HG02840 (cell line): Measurements from ENCODE around the gene FAM9C.
"Not testable (repeated sequence)": the region's sequence is repeated elsewhere in the genome, so short reads cannot be mapped to it uniquely, and the experiment has no call there.

Experiments
- ATAC-seq: cut with Tn5 transposase; IDR thresholded peaks from one replicate; pipeline ENCODE4 v1.9.1; 2021; ENCODE audit warnings: mild to moderate bottlenecking, moderate library complexity, moderate number of reproducible peaks; ENCODE audit not compliant: unreplicated experiment, low FRiP score

The FAM9C gene

DNA sequence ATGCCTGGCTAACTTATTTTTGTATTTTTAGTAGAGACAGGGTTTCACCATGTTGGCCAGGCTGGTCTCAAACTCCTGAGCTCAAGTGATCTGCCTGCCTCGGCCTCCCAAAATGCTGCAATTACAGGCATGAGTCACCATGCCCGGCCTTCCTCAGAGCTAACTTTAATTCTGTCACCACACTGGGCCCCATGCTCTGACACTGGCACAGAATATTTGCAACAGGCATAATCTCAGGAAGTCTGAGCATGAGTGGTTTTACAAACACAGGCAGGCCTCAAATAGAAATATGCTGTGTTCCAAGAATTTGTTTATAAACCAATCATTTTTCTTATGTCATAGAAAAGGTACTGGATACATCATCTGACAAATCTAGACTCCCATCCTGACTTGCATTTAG lies 32.7 kb upstream of the FAM9C start:
- ATAC-seq: no peak

DNA sequence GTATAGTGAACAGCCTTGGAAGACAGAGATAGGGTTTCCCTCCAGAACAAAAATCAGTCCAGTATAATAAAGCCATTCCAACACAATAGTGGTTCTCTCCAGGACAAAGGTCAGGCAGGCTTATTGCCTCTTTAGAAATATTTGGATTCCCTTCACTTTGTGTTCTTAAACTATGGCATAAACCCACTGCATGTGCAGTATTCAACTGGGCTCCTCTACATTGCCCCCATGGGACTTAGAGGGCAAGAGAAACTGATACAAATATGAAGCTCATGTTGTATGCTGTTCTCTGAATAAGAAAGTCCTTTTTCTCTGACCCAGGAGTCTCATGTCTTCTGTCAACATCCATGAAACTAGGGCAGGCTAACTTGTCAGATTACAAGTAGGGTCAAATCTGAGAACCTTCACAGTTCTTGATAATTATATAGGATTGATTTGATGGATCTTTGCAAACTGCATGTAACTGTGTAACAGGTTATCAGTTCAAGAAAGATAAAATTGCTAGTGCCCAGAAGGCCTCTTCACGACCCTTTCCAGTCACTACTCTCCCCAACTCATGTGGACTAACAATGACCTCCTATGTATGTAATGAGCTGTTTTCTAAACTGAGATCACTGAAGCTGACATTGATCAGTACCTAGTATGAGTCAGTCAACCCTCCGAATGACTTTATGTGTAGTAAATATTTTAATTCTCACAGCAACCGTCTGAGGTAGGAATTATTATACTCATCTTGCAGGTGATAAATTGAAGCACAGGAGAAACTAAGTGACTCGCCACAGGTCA lies 31.9 kb upstream of the FAM9C start:
- peak; percentile 40 for ATAC-seq

GRCh38 chrX:13074297-13075262 lies 30.2 kb upstream of the FAM9C start:
- ATAC-seq: peak; percentile 76

- ATAC-seq: no peak
Measured at GRCh38 chrX:13069771-13070416, 25.5 kb upstream of the FAM9C start.

DNA sequence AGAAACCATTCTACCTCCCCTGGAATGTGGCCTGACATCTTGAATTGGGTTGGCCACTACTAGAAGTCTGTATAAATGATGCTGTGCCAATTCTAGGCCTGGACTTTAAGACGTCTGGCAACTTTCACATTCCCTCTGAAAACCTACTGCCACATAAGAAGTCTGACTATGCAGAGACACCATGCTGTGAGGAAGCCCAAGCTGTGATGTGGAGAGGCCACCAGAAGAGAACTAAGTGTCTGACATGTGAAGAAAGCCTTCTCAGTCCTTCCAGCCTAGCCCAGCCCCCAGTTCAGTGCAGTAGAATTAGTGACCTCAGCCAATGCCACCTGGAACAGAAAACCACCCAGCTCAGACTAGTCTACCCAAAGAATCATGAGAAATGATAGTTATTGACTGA lies 24.2 kb upstream of the FAM9C start:
- ATAC-seq: no peak

- ATAC-seq: no peak
Measured at GRCh38 chrX:13067773-13068172, 23.4 kb upstream of the FAM9C start.

- no peak for ATAC-seq
Measured at GRCh38 chrX:13066391-13066790, 22.0 kb upstream of the FAM9C start.

GRCh38 chrX:13064599-13065143 lies 20.3 kb upstream of the FAM9C start:
- ATAC-seq: no peak

- not testable (repeated sequence) for ATAC-seq
Measured at GRCh38 chrX:13063124-13063523, 18.7 kb upstream of the FAM9C start.

DNA sequence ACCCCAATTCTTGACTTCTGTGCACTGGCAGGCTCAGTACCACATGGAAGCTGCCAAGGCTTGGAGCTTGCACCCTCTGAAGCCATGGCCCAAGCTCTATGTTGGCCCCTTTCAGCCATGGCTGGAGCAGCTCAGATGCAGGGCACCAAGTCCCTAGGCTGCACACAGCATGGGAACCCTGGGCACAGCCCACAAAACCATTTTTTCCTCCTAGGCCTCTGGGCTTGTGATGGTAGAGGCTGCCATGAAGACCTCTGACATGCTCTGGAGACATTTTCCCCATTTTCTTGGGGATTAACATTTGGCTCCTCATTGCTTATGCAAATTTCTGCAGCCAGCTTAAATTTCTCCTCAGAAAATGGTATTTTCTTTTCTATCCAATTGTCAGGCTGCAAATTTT lies 17.9 kb upstream of the FAM9C start:
- ATAC-seq: not testable (repeated sequence)

DNA sequence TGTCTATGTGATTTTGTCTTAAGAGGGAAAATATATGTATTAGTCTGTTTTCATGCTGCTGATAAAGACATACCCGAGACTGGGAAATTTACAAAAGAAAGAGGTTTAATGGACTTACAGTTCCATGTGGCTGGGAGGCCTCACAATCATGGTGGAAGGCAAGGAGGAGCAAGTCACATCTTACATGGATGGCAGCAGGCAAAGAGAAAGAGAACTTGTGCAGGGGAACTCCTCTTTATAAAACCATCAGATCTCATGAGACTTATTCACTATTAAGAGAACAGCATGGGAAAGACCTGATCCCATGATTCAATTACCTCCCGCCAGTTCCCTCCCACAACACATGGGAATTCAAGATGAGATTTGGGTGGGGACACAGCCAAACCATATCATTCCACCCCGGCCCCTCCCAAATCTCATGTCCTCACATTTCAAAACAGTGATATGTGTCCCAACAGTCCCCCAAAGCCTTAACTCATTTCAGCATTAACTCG lies 16.8 kb upstream of the FAM9C start:
- not testable (repeated sequence) for ATAC-seq

GRCh38 chrX:13059637-13060499 lies 15.4 kb upstream of the FAM9C start:
- no peak for ATAC-seq

- no peak for ATAC-seq
Measured at GRCh38 chrX:13055486-13055885, 11.1 kb upstream of the FAM9C start.

DNA sequence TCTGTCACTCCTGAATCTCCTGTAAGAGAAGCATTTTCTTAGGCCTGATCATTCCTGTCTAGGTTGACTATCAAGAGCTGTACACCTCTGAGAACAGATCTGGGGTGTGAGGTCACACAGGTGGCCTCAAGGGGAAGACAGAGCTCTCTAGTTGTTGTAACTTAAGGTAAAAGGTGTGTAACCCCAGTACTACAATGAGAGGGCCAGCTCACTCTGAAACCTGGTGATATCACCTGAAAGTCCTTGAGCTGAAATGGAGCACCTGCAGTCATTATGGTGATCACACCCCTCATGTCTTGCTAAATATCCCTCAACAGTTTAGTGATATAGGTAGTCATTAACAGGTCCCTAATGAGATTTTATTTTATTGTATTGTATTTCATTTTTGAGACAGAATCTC lies 8.8 kb upstream of the FAM9C start:
- no peak for ATAC-seq

DNA sequence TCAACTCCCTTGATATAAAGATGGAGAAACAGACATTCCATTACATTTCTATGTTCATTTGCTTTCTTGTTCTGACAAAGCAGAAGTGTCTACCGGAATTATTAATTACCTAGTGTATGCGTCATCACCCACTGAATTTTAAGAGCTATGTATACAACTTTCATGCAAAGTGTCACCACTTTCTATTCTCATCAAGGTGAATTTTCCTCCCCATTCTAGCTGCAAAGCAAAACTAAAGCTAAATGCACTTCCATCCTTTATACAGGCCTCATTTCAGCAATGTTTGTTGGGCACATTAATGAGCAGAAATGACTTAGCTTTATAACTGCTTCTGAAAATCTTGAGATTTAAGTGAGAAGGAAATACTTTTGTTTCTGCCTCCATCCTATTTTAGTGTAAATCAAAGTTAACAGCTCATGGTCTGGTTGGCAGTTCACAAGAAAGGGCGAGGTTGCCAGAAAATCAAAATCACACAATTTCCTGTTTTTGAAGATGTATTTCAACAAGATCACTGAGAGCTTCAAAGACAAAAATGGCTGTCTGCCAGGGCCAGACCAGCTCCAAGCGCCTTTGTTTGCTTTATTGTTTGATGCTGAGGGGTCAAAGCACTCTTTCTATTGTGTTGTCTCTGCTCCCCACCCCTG lies 7.2 kb upstream of the FAM9C start:
- peak; percentile 57 for ATAC-seq

DNA sequence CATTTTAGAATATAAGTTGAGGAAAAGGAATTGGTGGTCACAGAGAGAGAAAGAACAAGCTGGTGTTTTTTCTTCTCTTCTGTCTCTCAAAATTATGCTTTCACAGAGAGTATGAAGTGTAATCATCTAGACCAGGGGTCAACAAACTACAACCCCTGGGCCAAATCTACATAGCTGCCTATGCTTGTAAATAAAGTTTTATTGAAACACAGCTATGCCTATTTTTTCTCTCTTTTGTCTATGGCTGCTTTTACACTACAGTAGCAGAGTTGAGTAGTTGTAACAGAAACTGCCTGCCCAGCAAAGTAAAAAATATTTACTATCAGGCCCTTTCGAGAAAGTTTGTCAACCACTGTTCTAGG lies 6.7 kb upstream of the FAM9C start:
- ATAC-seq: no peak

DNA sequence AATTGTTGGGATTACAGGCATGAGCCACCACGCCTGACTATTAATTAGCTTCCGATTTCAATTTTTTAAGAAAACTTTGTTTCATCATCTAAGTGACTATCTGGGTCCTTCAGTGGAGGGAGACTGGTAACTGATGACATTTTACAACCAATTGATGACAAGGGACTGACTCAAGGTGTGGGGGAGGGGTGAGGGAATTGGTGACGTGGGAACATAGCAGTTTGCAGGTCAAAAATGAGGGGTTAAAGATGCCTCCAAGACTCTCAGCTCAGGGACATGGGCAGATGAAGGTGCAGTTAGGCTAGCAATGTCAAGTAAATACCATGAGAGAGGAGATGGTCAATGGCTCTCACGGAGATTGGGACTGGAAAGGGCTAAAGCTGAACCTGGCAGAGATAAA lies 5.7 kb upstream of the FAM9C start:
- ATAC-seq: no peak

GRCh38 chrX:13048280-13048679 lies 3.9 kb upstream of the FAM9C start:
- no peak for ATAC-seq

- no peak for ATAC-seq
Measured at GRCh38 chrX:13047759-13048158, 3.3 kb upstream of the FAM9C start.
